Right lobe of liver (tissue), 6 donors: Measurements from ENCODE around the gene WWC1. TPM values are rescaled to one million over a fixed set of nuclear protein-coding genes. Genes with fewer than 3 reads are reported as not detected.
A peak's percentile ranks its signal among the peaks of the same experiment; 100 is the strongest.

ENCODE experiments used
- ATAC-seq, 4 donors: fragments of 200-7000 bp; cut with Tn5 transposase; one replicate each; pipeline ENCODE4 v1.9.1; 2020; ENCODE audit warnings: mild to moderate bottlenecking in 4 of 4, moderate library complexity in 4 of 4
- DNase-seq, 3 donors: peaks; one replicate each; pipeline ENCODE4 v3.0.0-alpha.2; 2020
- H3K27ac ChIP-seq, 3 donors: fragments of 200-600 bp; one replicate each; pipeline ENCODE4 v1.8.0; 2022
- H3K27me3 ChIP-seq, 2 donors: fragments of 200-600 bp; one replicate each; pipeline ENCODE4 v1.8.0; 2022
- H3K36me3 ChIP-seq, 4 donors: fragments of 200-600 bp; sonication (generic) in 1 of 4; one replicate each; pipeline versions ENCODE4 v1.5.1 to v1.8.0; 2017 to 2022; ENCODE audit warnings: control low read depth in 1 of 4
- H3K4me1 ChIP-seq, 4 donors: fragments of 200-600 bp; sonication (generic) in 1 of 4; one replicate each; pipeline versions ENCODE4 v1.5.1 to v1.8.0; 2017 to 2022; ENCODE audit warnings: control low read depth in 1 of 4
- H3K4me3 ChIP-seq, 3 donors: fragments of 200-600 bp; one replicate each; pipeline ENCODE4 v1.8.0; 2022
- H3K9me3 ChIP-seq, 4 donors: fragments of 200-600 bp; sonication (generic) in 1 of 4; one replicate each; pipeline versions ENCODE4 v1.5.1 to v1.8.0; 2017 to 2022; ENCODE audit warnings: control low read depth in 1 of 4
- CTCF ChIP-seq, 4 donors: fragments of 200-600 bp in 3 of 4; fragments of 450-650 bp in 1 of 4; IDR thresholded peaks; one replicate each; pipeline versions ENCODE4 v1.5.1 to v1.8.0; 2016 to 2022; ENCODE audit warnings: antibody characterized with exemption in 4 of 4, mild to moderate bottlenecking in 2 of 4
- POLR2A ChIP-seq: fragments of 450-650 bp; IDR thresholded peaks from one replicate; pipeline ENCODE4 v1.6.1; 2017; ENCODE audit warnings: antibody characterized with exemption, mild to moderate bottlenecking
- WGBS: methylation state at CpG from one replicate; pipeline ENCODE4 v1.1.6; 2018; ENCODE audit warnings: low coverage, low lambda C conversion rate; ENCODE audit not compliant: insufficient coverage; ENCODE audit errors: missing lambda C conversion rate; 5-methylcytosine and 5-hydroxymethylcytosine counted together
- intact Hi-C, 2 donors: fragments of 100-400 bp; cut with DNase I; formaldehyde crosslinking; loops; one replicate each; pipeline versions ENCODE4 v1.11.2 to v1.14.1; 2022
- total RNA-seq, 6 experiments: library from RNA; depleted of rRNA in 2 of 6; stranded (reverse); fragments of >200 nt in 2 of 6; fragmentation: NEBNext Ultra II Directional in 3 of 6; extraction: Animal tissue kit (Norgen Biotek cat#: 25700) in 3 of 6; gene quantifications; one replicate each; pipeline versions ENCODE4 v1.1.0 to v1.2.4, GENCODE V29; 2016 to 2023
- donor health status: DM: no; HTN: yes; CAD: no.
- donor health status: DM: no; HTN: no; CAD: no.
- donor health status: DM: no; HTN: no; CAD: no.
- donor health status: DM: no; HTN: yes; CAD: no.
- donor health status: DM: no; HTN: yes; CAD: no.

WWC1 gene
- total RNA-seq, 6 experiments from 2014 or later = 9.6 to 74.4 (median 23.5) TPM

- TF ChIP-seq POLR2A (no peak), CTCF (IDR thresholded peaks at IDR 0.05) (no peak)
- intact Hi-C loops = no loop called here
- Histone ChIP-seq H3K36me3 (no peaks in the 10 kb centered on the region), H3K27me3 (no peaks in the 10 kb centered on the region), H3K4me1 (peaks cover 0 to 34% (median 16%) of the 10 kb centered on the region in 4 donors), H3K4me3 (no peak overlapping the region), H3K27ac (peak overlapping the region in 1 of 3 donors; percentile 85), H3K9me3 (no peaks in the 10 kb centered on the region)
- DNase-seq = no peak
- ATAC-seq = peak in 1 of 4 donors; percentile 7
- whole genome bisulfite sequencing = 56% methylated on average over 1 of the region's 5 CpGs
Observed at GRCh38 chr5:168303393-168304025, 12.1 kb downstream of the WWC1 start.

GRCh38 chr5:168304349-168304748, 12.9 kb downstream of the WWC1 start:
- Histone ChIP-seq H3K27me3 (no peaks in the 10 kb centered on the region), H3K36me3 (no peaks in the 10 kb centered on the region), H3K4me3 (no peak overlapping the region), H3K9me3 (no peaks in the 10 kb centered on the region), H3K27ac (peak overlapping the region in 2 of 3 donors; percentile 30 to 85), H3K4me1 (peaks cover 0 to 41% (median 22%) of the 10 kb centered on the region in 4 donors)
- no peak for TF ChIP-seq CTCF (IDR thresholded peaks at IDR 0.05)
- TF ChIP-seq POLR2A = no peak
- DNase-seq (no peak), ATAC-seq (no peak)
- intact Hi-C loops = no loop called here
- 83% methylated on average over 2 of the region's 2 CpGs for WGBS

- intact Hi-C loops = no loop called here
- H3K27me3 ChIP-seq = no peaks in the 10 kb centered on the region
- 45% methylated on average over 7 of the region's 7 CpGs for WGBS
- peaks cover 0 to 47% (median 26%) of the 10 kb centered on the region in 4 donors for H3K4me1 ChIP-seq
- H3K9me3 ChIP-seq = no peaks in the 10 kb centered on the region
- TF ChIP-seq POLR2A (peak; percentile 45), CTCF (IDR thresholded peaks at IDR 0.05) (no peak)
- peak overlapping the region; percentile 57 to 85 (median 63) for H3K27ac ChIP-seq
- H3K4me3 ChIP-seq = no peak overlapping the region
- ATAC-seq (peak; percentile 76 to 89 (median 82)), DNase-seq (peak in 2 of 3 donors; percentile 37 to 80)
- H3K36me3 ChIP-seq = no peaks in the 10 kb centered on the region
Observed at GRCh38 chr5:168305281-168305680, 13.8 kb downstream of the WWC1 start.

- peak overlapping the region in 1 of 3 donors; percentile 88 for H3K27ac ChIP-seq
Observed at GRCh38 chr5:168307022-168307421, 15.6 kb downstream of the WWC1 start.

More at GRCh38 chr5:168307022-168307421, 15.6 kb downstream of the WWC1 start:
- WGBS = 82% methylated on average over 5 of the region's 6 CpGs
- TF ChIP-seq CTCF (IDR thresholded peaks at IDR 0.05) = no peak
- no peak for TF ChIP-seq POLR2A
- no peak for DNase-seq
- Histone ChIP-seq H3K4me1 (peaks cover 0 to 47% (median 26%) of the 10 kb centered on the region in 4 donors), H3K36me3 (no peaks in the 10 kb centered on the region), H3K4me3 (no peak overlapping the region), H3K27me3 (no peaks in the 10 kb centered on the region), H3K9me3 (no peaks in the 10 kb centered on the region)
- ATAC-seq = no peak
- intact Hi-C loops = no loop called here
